ENCODE measurements around the gene ZNF140.

ZNF140 gene

DNA sequence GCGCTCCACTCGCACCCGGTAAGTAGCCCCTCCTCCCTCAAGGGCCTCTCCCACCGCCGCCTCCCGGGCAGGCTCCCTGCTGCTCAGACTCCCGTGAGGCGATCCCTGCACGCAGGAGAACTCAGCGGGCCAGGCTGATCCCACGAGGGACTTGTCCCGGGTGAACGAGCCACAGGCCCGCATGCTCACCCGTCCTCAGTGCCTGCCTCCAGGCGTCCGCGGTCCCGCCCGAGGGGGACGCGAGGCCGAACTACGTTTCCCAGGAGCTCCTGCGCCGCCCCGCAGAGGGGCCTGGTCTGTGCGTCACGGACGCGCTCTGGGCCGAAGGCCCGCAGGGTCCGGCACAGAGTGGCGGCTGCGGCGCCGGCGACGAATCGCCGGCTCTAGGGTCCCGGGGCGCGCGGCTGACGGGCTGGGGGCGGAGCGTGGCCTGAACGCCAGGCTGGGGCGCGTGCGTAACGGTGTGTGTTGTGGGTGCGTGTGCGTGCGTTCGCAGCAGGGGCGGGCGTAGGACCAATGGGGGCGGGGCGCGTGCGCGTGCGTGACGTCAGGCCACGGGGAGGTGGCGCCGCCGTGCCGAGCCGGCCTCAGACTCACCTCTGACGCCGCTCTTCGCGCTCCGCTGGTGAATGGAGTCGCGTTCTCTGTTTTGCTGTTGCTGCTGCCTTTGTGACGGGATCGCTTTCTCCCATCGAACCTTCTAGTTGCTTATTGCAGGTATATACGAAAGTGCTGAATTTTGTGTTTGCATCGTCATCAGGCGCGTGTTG is 49.5 kb downstream of the ZNF140 start, which contains the start of the genes ZNF10 and ZNF891:
ZNF10 (plus strand) TSS at position 590 of the 770 bp plus-strand sequence. CDS start 13,866 bp downstream, outside the sequence.
ZNF891 (minus strand) TSS at position 237 of the 770 bp plus-strand sequence. CDS start 8,356 bp downstream, outside the sequence.
- no peak for TF ChIP-seq CTCF (conservative IDR thresholded peaks at IDR 0.05; ENCODE audit: low read depth, low read length)
- peak; percentile 98 for DNase-seq (ENCODE audit: low read depth)
- H3K4me3 ChIP-seq (ENCODE audit: low read depth, low read length), result peak within 1 kb of the TSS; percentile 86

- DNase-seq (ENCODE audit: low read depth), result peak; percentile 30
- TF ChIP-seq CTCF (conservative IDR thresholded peaks at IDR 0.05; ENCODE audit: low read depth, low read length), result no peak
- H3K4me3 ChIP-seq (ENCODE audit: low read depth, low read length), result peak overlapping the region; percentile 86
Measured at GRCh38 chr12:133130808-133131128, 50.0 kb downstream of the ZNF140 start.

DNA sequence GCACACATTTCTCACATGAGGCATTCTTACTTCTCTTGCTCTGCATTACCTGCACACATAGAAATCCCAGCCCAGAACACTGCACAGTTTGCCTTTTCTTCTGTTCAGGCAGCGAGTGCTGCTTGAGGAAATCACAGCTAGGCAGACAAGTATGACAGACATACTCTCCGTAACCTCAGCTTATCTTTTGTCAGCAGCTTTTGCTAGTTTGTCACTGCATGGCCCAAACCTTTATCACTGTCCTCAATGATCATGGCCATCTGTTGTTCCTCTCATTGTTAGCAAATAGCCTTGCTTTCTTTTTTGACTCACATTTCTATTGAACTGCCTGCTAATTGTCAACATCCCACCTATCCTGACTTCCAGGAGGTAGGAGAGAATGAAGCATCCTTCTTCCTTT is 55.0 kb downstream of the ZNF140 start:
- no peak for DNase-seq (ENCODE audit: low read depth)
- TF ChIP-seq CTCF (conservative IDR thresholded peaks at IDR 0.05; ENCODE audit: low read depth, low read length), result no peak
- H3K4me3 ChIP-seq (ENCODE audit: low read depth, low read length), result no peak overlapping the region

DNA sequence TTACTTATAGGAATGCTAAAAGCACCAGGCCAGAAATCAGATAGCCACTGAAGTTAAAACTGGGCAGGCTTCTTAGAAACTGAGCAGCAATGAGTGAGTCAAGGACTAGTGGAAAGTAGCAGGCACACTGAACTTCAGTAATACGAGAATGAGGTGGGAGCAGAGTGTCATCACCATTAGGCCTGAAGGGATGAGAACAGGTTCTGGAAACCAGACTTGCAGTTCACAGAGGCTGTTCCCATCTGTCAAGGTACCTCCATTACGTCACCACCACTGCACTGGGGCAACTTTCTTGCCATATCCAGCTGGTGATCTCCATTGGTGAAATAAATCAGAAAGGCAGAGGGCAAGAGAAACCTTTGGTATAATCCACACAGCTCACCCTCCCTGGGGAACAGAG is 65.3 kb downstream of the ZNF140 start:
- no peak for DNase-seq (ENCODE audit: low read depth)
- no peak for TF ChIP-seq CTCF (conservative IDR thresholded peaks at IDR 0.05; ENCODE audit: low read depth, low read length)
- no peak overlapping the region for H3K4me3 ChIP-seq (ENCODE audit: low read depth, low read length)

DNA sequence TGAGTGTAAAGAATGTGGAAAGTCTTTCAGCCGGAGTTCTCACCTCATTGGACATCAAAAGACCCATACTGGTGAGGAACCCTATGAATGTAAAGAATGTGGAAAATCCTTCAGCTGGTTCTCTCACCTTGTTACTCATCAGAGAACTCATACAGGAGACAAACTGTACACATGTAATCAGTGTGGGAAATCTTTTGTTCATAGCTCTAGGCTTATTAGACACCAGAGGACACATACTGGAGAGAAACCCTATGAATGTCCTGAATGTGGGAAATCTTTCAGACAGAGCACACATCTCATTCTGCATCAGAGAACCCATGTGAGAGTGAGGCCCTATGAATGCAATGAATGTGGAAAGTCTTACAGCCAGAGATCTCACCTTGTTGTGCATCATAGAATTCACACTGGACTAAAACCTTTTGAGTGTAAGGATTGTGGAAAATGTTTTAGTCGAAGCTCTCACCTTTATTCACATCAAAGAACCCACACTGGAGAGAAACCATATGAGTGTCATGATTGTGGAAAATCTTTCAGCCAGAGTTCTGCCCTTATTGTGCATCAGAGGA is 75.5 kb downstream of the ZNF140 start:
- H3K4me3 ChIP-seq (ENCODE audit: low read depth, low read length), result no peak overlapping the region
- DNase-seq (ENCODE audit: low read depth), result peak; percentile 6
- TF ChIP-seq CTCF (conservative IDR thresholded peaks at IDR 0.05; ENCODE audit: low read depth, low read length), result no peak
